Fibroblast of lung (primary cell): ENCODE data around the gene OR1D5. TPM values are rescaled to one million over a fixed set of nuclear protein-coding genes. Genes with fewer than 3 reads are reported as not detected.
"Not testable (repeated sequence)": the region's sequence is repeated elsewhere in the genome, so short reads cannot be mapped to it uniquely, and the experiment has no call there.

ENCODE experiments used
- DNase-seq, 2 donors: peaks; one replicate each; pipeline versions ENCODE4 v3.0.0 to v3.0.0-alpha.2; 2010; ENCODE audit warnings: low read depth in 2 of 2
- H2AFZ ChIP-seq: 2 replicates; pipeline ENCODE4 v1.5.1; 2012; ENCODE audit warnings: low read length, control low read depth, inconsistent platforms
- H3K27ac ChIP-seq: 2 replicates; pipeline ENCODE4 v1.5.1; 2011; ENCODE audit warnings: low read length, control low read depth; ENCODE audit not compliant: insufficient read depth
- H3K27me3 ChIP-seq: 2 replicates; pipeline ENCODE4 v1.5.1; 2011; ENCODE audit warnings: mild to moderate bottlenecking, low read length; ENCODE audit not compliant: control insufficient read depth, insufficient read depth
- H3K36me3 ChIP-seq: 2 replicates; pipeline ENCODE4 v1.5.1; 2011; ENCODE audit warnings: low read length; ENCODE audit not compliant: control insufficient read depth, insufficient read depth
- H3K4me1 ChIP-seq: 2 replicates; pipeline ENCODE4 v1.5.1; 2011; ENCODE audit warnings: low read length; ENCODE audit not compliant: control insufficient read depth, insufficient read depth; ENCODE audit errors: extremely low read depth
- H3K4me2 ChIP-seq: 2 replicates; pipeline ENCODE4 v1.5.1; 2011; ENCODE audit warnings: low read length, control low read depth; ENCODE audit not compliant: insufficient read depth; ENCODE audit errors: extremely low read depth
- H3K4me3 ChIP-seq, 4 experiments: fragments of 200-600 bp in 1 of 4; sonication (generic) in 1 of 4; replicated peaks in 1 of 4; 2 replicates each; pipeline ENCODE4 v1.5.1; 2011 to 2016; ENCODE audit warnings: low read length in 4 of 4, low read depth in 3 of 4, mild to moderate bottlenecking in 3 of 4, control low read depth in 2 of 4, inconsistent platforms in 1 of 4, mixed read lengths in 1 of 4; ENCODE audit not compliant: insufficient read depth in 1 of 4; ENCODE audit errors: control extremely low read depth in 1 of 4
- H3K79me2 ChIP-seq: 2 replicates; pipeline ENCODE4 v1.5.1; 2012; ENCODE audit warnings: mild to moderate bottlenecking, low read length, inconsistent platforms; ENCODE audit not compliant: control insufficient read depth, insufficient read depth
- H3K9ac ChIP-seq: 2 replicates; pipeline ENCODE4 v1.5.1; 2011; ENCODE audit warnings: mild to moderate bottlenecking, low read length, control low read depth; ENCODE audit not compliant: insufficient read depth
- H3K9me3 ChIP-seq: 2 replicates; pipeline ENCODE4 v1.5.1; 2012; ENCODE audit warnings: low read depth, low read length; ENCODE audit not compliant: control insufficient read depth, insufficient read depth
- H4K20me1 ChIP-seq: 2 replicates; pipeline ENCODE4 v1.5.1; 2011; ENCODE audit warnings: low read length; ENCODE audit not compliant: control insufficient read depth, insufficient read depth; ENCODE audit errors: extremely low read depth
- CTCF ChIP-seq, 2 donors: IDR thresholded peaks in 1 of 2; conservative IDR thresholded peaks in 1 of 2; 1 replicate in 1 of 2; 2 replicates in 1 of 2; pipeline ENCODE4 v1.5.1; 2011 to 2012; ENCODE audit warnings: low read length in 2 of 2, control low read depth in 1 of 2, inconsistent platforms in 1 of 2, low read depth in 1 of 2, mild to moderate bottlenecking in 1 of 2
- EZH2 ChIP-seq: IDR thresholded peaks from 2 replicates; pipeline ENCODE4 v1.5.1; 2012; ENCODE audit warnings: low read length, control low read depth, mild to moderate bottlenecking; ENCODE audit errors: missing control alignments
- polyA plus RNA-seq, 2 donors: library from polyadenylated mRNA; depleted of rRNA in 1 of 2; stranded (reverse) in 1 of 2; unstranded in 1 of 2; fragments of >200 nt; gene quantifications; 2 replicates each; pipeline ENCODE4 v1.2.1, GENCODE V29; 2011 to 2012; ENCODE audit warnings: missing spikeins in 1 of 2
- total RNA-seq: library from RNA; depleted of rRNA; stranded (reverse); fragments of >200 nt; gene quantifications from 2 replicates; pipeline ENCODE4 v1.2.1, GENCODE V29; 2014

Gene OR1D5
- total and polyA plus RNA-seq, 2 donors (not counting 1 experiment from before 2014, with no cell fraction given): not detected

DNA sequence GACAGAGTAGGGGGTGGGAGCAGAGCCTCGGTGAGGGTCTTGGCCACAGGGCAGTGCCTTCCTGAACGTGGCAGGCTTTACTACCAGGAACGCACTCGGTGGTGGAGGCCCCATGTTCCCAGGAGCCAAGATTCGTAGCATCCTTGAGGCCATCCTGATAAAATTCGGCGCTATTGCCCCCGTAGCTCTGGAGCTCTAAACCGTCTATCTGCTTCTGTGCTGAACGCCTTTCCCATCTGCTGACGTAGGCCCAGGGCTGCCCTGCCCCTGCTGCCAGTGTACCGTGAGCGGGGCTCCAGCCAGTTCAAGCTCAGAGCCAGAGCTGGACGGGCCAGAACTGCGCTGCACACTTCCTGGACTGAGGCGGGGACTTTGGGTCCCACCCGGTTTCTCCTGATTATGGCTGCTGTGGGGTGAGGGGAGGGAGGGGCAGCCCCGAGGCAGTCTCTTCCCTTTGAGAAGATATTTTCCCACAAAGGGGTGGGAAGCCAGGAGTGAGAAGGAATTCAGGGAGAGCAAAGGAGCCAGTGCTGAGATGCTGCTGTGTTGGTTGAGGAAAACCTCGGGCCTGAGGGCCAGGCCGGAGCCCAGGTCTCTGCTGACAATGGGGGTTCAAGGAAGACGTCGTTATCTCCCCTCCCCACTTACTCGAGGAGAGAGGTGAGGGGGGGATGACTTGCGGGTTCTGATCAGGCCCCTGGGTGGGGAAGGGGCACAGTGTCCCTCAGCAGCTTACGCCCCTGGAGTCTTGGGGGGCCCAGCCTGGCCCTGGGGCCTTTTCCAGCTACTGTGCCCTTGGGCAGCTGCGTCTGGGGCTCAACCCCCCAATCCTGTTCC is 29.4 kb downstream of the OR1D5 start:
- no peak overlapping the region for H3K4me3 ChIP-seq
- no peak for DNase-seq
- no peaks in the 10 kb centered on the region for H3K36me3 ChIP-seq
- no peak overlapping the region for H2AFZ ChIP-seq
- H3K4me1 ChIP-seq: no peaks in the 10 kb centered on the region
- H3K79me2 ChIP-seq: no peaks in the 10 kb centered on the region
- H3K9ac ChIP-seq: no peak overlapping the region
- no peak overlapping the region for H3K4me2 ChIP-seq
- no peaks in the 10 kb centered on the region for H4K20me1 ChIP-seq
- no peak for TF ChIP-seq EZH2
- no peak for TF ChIP-seq CTCF (conservative IDR thresholded peaks at IDR 0.05 in 1 of 2, IDR thresholded peaks at IDR 0.05 in 1 of 2; ENCODE audit: low read depth in 1 of 2, low read length in 2 of 2)
- no peak overlapping the region for H3K27ac ChIP-seq
- H3K9me3 ChIP-seq: no peaks in the 10 kb centered on the region
- no peaks in the 10 kb centered on the region for H3K27me3 ChIP-seq

- Histone ChIP-seq H3K9me3 (no peaks in the 10 kb centered on the region), H3K27ac (no peak overlapping the region), H2AFZ (no peak overlapping the region), H3K79me2 (no peaks in the 10 kb centered on the region), H3K4me2 (no peak overlapping the region), H3K4me1 (no peaks in the 10 kb centered on the region), H3K27me3 (no peaks in the 10 kb centered on the region), H4K20me1 (no peaks in the 10 kb centered on the region), H3K36me3 (no peaks in the 10 kb centered on the region), H3K9ac (no peak overlapping the region), H3K4me3 (no peak overlapping the region)
- TF ChIP-seq CTCF (conservative IDR thresholded peaks at IDR 0.05 in 1 of 2, IDR thresholded peaks at IDR 0.05 in 1 of 2; ENCODE audit: low read depth in 1 of 2, low read length in 2 of 2) (no peak), EZH2 (no peak)
- DNase-seq: no peak
These were observed 30.2 kb downstream of the OR1D5 start for GRCh38 chr17:3033248-3033640.

DNA sequence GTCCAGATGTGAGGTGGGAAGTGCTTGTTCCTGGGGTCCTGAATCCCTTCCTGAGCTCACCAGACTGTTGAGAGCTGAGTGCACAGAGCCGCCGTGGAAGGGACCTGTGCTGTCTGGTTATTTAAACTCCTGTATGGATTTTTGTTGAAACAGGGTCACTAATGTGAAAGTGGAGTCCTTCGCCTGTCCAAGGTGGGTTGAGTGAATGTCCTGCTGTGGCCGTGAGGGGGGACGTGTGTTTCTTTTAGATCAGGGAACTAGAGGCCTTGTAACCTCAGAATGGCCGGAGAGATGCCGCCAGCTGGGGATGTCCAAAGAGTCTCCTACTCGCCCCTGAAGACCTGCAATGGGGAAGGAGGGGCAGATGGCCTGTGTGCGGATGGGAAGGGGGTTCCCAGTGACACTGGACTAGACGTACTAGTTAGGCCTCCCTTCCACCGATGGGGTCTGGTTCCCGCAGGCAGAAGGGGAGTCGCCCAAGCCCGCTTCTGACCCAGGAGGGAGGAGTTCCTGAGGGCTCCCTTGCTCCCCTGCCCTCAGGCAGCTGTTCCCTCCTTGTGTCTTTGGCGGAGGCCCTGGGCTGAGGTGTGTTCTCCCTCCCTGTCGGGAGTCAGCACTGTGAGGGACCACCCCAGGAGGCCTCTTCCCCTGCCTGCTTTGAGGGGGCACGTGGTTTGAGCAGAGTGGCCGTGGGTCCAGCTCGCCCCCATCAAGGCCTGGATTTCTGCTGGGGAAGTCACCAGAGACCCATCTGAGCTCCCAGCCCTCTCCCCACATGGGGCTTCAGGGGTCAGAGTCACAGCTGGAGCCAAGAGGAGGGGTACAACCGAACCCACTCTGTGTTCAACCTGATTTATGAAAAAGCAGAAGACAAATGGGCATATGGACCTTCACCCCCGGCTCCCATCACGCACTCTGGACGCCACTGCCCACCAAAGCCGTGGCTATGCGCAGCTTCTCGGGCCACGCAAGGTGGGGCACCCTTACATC is 30.9 kb downstream of the OR1D5 start:
- no peak overlapping the region for H3K4me2 ChIP-seq
- H3K36me3 ChIP-seq: no peaks in the 10 kb centered on the region
- H2AFZ ChIP-seq: no peak overlapping the region
- no peaks in the 10 kb centered on the region for H3K79me2 ChIP-seq
- H3K9me3 ChIP-seq: no peaks in the 10 kb centered on the region
- no peak for DNase-seq
- H3K4me1 ChIP-seq: no peaks in the 10 kb centered on the region
- TF ChIP-seq EZH2 (no peak), CTCF (conservative IDR thresholded peaks at IDR 0.05 in 1 of 2, IDR thresholded peaks at IDR 0.05 in 1 of 2; ENCODE audit: low read depth in 1 of 2, low read length in 2 of 2) (no peak)
- no peaks in the 10 kb centered on the region for H4K20me1 ChIP-seq
- H3K27ac ChIP-seq: no peak overlapping the region
- no peak overlapping the region for H3K9ac ChIP-seq
- no peak overlapping the region for H3K4me3 ChIP-seq
- H3K27me3 ChIP-seq: no peaks in the 10 kb centered on the region

GRCh38 chr17:3030852-3031470 is 32.4 kb downstream of the OR1D5 start:
- H3K27me3 ChIP-seq, H3K36me3 ChIP-seq, H3K4me3 ChIP-seq, H3K9ac ChIP-seq, H3K9me3 ChIP-seq, H3K79me2 ChIP-seq, H3K27ac ChIP-seq, H3K4me2 ChIP-seq, H2AFZ ChIP-seq, H4K20me1 ChIP-seq, DNase-seq, H3K4me1 ChIP-seq: not testable (repeated sequence)
